ENCODE results near the gene KCNK4.
A peak's percentile ranks its signal among the peaks of the same experiment; 100 is the strongest.

The KCNK4 gene

GRCh38 chr11:64290352-64291261 lies 495 bp upstream of the KCNK4 start:
- DNase-seq (ENCODE audit: low spot score), result no peak

- no peak for DNase-seq (ENCODE audit: low spot score)
Measured at GRCh38 chr11:64291752-64292459, 804 bp downstream of the KCNK4 start.

GRCh38 chr11:64292460-64293254 lies 1.6 kb downstream of the KCNK4 start:
- DNase-seq (ENCODE audit: low spot score), result no peak

GRCh38 chr11:64294774-64295173 lies 3.7 kb downstream of the KCNK4 start:
- DNase-seq (ENCODE audit: low spot score), result no peak

GRCh38 chr11:64295760-64296159 lies 4.7 kb downstream of the KCNK4 start:
- DNase-seq (ENCODE audit: low spot score), result no peak

- no peak for DNase-seq (ENCODE audit: low spot score)
Measured at GRCh38 chr11:64296236-64296635, 5.1 kb downstream of the KCNK4 start.

- DNase-seq (ENCODE audit: low spot score), result no peak
Measured at GRCh38 chr11:64296830-64297698, 6.0 kb downstream of the KCNK4 start.

GRCh38 chr11:64297699-64298358 lies 6.7 kb downstream of the KCNK4 start:
- no peak for DNase-seq (ENCODE audit: low spot score)

GRCh38 chr11:64298966-64299846 lies 8.1 kb downstream of the KCNK4 start:
- no peak for DNase-seq (ENCODE audit: low spot score)

GRCh38 chr11:64299847-64300648 lies 8.9 kb downstream of the KCNK4 start, which contains the start of gene CATSPERZ:
Gene CATSPERZ (plus strand): TSS chr11:64300358. CDS start chr11:64300411, 53 bp downstream.
- DNase-seq (ENCODE audit: low spot score), result no peak

GRCh38 chr11:64303109-64304031 lies 12.3 kb downstream of the KCNK4 start:
- no peak for DNase-seq (ENCODE audit: low spot score)

- DNase-seq (ENCODE audit: low spot score), result no peak
Measured at GRCh38 chr11:64304032-64304315, 12.9 kb downstream of the KCNK4 start.

- peak; percentile 95 for DNase-seq (ENCODE audit: low spot score)
Measured at GRCh38 chr11:64304316-64305072, 13.4 kb downstream of the KCNK4 start.

GRCh38 chr11:64305075-64305690 lies 14.1 kb downstream of the KCNK4 start, which contains the start of gene ESRRA:
Gene ESRRA (plus strand): TSS chr11:64305524. CDS start chr11:64307180, 1,656 bp downstream.
- DNase-seq (ENCODE audit: low spot score), result peak; percentile 100

GRCh38 chr11:64305691-64306562 lies 14.8 kb downstream of the KCNK4 start:
- DNase-seq (ENCODE audit: low spot score), result peak; percentile 88

GRCh38 chr11:64306563-64306875 lies 15.4 kb downstream of the KCNK4 start:
- no peak for DNase-seq (ENCODE audit: low spot score)

Measured in ecto neural progenitor cell (in vitro differentiated cells).